H1 (cell line): Measurements from ENCODE around the gene PEX26. TPM values are rescaled to one million over a fixed set of nuclear protein-coding genes. Genes with fewer than 3 reads are reported as not detected.

Source experiments
- CHD1 ChIP-seq: IDR thresholded peaks from 2 replicates; pipeline ENCODE4 v1.6.1; 2012; ENCODE audit warnings: low read depth, low read length, improper control_type of control experiment
- EGR1 ChIP-seq: IDR thresholded peaks from 2 replicates; pipeline ENCODE4 v1.6.1; 2011; ENCODE audit warnings: low read depth, low read length, borderline replicate concordance
- MAX ChIP-seq: IDR thresholded peaks from 2 replicates; pipeline ENCODE4 v1.6.1; 2012; ENCODE audit warnings: inconsistent platforms
- POLR2A ChIP-seq, 2 experiments: IDR thresholded peaks; 1 replicate in 1 of 2; 2 replicates in 1 of 2; pipeline ENCODE4 v1.6.1; 2011; ENCODE audit warnings: low read depth in 2 of 2, low read length in 2 of 2, mild to moderate bottlenecking in 2 of 2; ENCODE audit errors: control extremely low read depth in 1 of 2
- polyA plus RNA-seq, 7 experiments: library from polyadenylated mRNA; depleted of rRNA in 3 of 7; stranded (reverse) in 5 of 7; unstranded in 2 of 7; fragments of >200 nt in 5 of 7; fragments of 200-250 nt in 2 of 7; gene quantifications; 1 replicate in 5 of 7; 2 replicates in 1 of 7; 4 replicates in 1 of 7; pipeline versions ENCODE4 v1.2.1 to v1.2.3, GENCODE V29; 2011 to 2013; ENCODE audit warnings: missing spikeins in 2 of 7, mixed read lengths in 2 of 7
- total RNA-seq: library from RNA; stranded (reverse); fragmentation: NEBNext Ultra II Directional; extraction: Animal tissue kit (Norgen Biotek cat#: 25700); gene quantifications from 2 replicates; pipeline ENCODE4 v1.2.1, GENCODE V29; 2021

The PEX26 gene
- total and polyA plus RNA-seq, 2 of the 8 experiments (the other 6 are each of a cell fraction or from before 2014, with no cell fraction given), result 33.1 to 49.0 TPM

- TF ChIP-seq EGR1 (no peak), CHD1 (no peak), MAX (no peak), POLR2A (IDR thresholded peaks at IDR 0.05; ENCODE audit: control extremely low read depth in 1 of 2, low read depth in 2 of 2, low read length in 2 of 2) (no peak)
Measured at GRCh38 chr22:18114976-18115652, 37.3 kb downstream of the PEX26 start (continued).
